TTC549 (cell line): ENCODE results near the gene USP34.

Experiments
- FAIRE-seq: peaks from 2 replicates; lab custom pipeline; 2012; peaks lifted over from hg19 to GRCh38; lab: Jason Lieb, UNC

The USP34 gene

GRCh38 chr2:61368687-61369665 lies 101.9 kb downstream of the USP34 start:
- no peak for FAIRE-seq

- no peak for FAIRE-seq
These were observed 103.7 kb downstream of the USP34 start for GRCh38 chr2:61367177-61367576.

GRCh38 chr2:61363580-61363979 lies 107.3 kb downstream of the USP34 start:
- FAIRE-seq, result no peak

GRCh38 chr2:61362873-61363272 lies 108.0 kb downstream of the USP34 start:
- no peak for FAIRE-seq

GRCh38 chr2:61361068-61361467 lies 109.8 kb downstream of the USP34 start:
- no peak for FAIRE-seq

- no peak for FAIRE-seq
These were observed 111.8 kb downstream of the USP34 start for GRCh38 chr2:61359058-61359457.

- FAIRE-seq, result no peak
These were observed 113.2 kb downstream of the USP34 start for GRCh38 chr2:61357681-61358080.

GRCh38 chr2:61356958-61357350 lies 113.9 kb downstream of the USP34 start:
- FAIRE-seq, result no peak

GRCh38 chr2:61356261-61356957 lies 114.5 kb downstream of the USP34 start:
- FAIRE-seq, result no peak

GRCh38 chr2:61354543-61355197 lies 116.2 kb downstream of the USP34 start:
- no peak for FAIRE-seq

GRCh38 chr2:61353909-61354308 lies 117.0 kb downstream of the USP34 start:
- FAIRE-seq, result no peak

GRCh38 chr2:61350777-61351176 lies 120.1 kb downstream of the USP34 start:
- FAIRE-seq, result no peak

- no peak for FAIRE-seq
These were observed 127.7 kb downstream of the USP34 start for GRCh38 chr2:61343141-61343540.

GRCh38 chr2:61340242-61340641 lies 130.6 kb downstream of the USP34 start:
- FAIRE-seq, result no peak

- FAIRE-seq, result no peak
These were observed 132.4 kb downstream of the USP34 start for GRCh38 chr2:61338447-61338846.

- no peak for FAIRE-seq
These were observed 135.7 kb downstream of the USP34 start for GRCh38 chr2:61335187-61335586.

GRCh38 chr2:61334466-61334865 lies 136.4 kb downstream of the USP34 start:
- no peak for FAIRE-seq

- FAIRE-seq, result no peak
These were observed 142.1 kb downstream of the USP34 start for GRCh38 chr2:61328707-61329251.

- FAIRE-seq, result no peak
These were observed 143.7 kb downstream of the USP34 start for GRCh38 chr2:61327173-61327572.

GRCh38 chr2:61326423-61326822 lies 144.5 kb downstream of the USP34 start:
- FAIRE-seq, result no peak

GRCh38 chr2:61320181-61320580 lies 150.7 kb downstream of the USP34 start:
- no peak for FAIRE-seq

GRCh38 chr2:61318553-61318952 lies 152.3 kb downstream of the USP34 start:
- FAIRE-seq, result no peak

- FAIRE-seq, result peak; percentile 7
These were observed 174.9 kb downstream of the USP34 start for GRCh38 chr2:61295981-61296380.
